Measurements from ENCODE around the gene FOXN3.

DNA sequence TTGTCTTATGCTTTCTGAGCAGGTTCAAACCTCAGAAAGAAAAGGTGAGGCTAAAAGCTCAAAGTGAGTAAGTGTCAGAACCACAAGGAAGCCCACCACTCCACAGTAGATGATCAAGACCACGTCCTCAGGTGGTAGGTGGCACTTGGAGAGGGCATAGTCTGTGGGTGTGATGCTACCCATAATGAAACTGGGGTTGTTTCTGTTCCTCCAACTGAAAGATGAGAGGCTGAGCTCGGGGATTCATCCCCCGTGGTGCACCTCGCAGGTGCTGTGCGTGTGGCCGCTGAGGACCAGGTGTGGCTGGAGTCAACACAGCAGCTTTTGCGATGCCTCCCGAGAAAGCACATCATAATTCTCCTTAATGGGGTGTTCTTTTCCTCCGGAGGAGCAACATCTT, 306.9 kb downstream of the FOXN3 start:
- TF ChIP-seq CTCF (IDR thresholded peaks at IDR 0.05), result no peak
- no peak for TF ChIP-seq POLR2A (IDR thresholded peaks at IDR 0.05)
